HG02840 (cell line): ENCODE measurements around the gene FGF2.
A peak's percentile ranks its signal among the peaks of the same experiment; 100 is the strongest.
"Not testable (repeated sequence)": the region's sequence is repeated elsewhere in the genome, so short reads cannot be mapped to it uniquely, and the experiment has no call there.

Experiments used
- ATAC-seq: cut with Tn5 transposase; IDR thresholded peaks from one replicate; pipeline ENCODE4 v1.9.1; 2021; ENCODE audit warnings: mild to moderate bottlenecking, moderate library complexity, moderate number of reproducible peaks; ENCODE audit not compliant: unreplicated experiment, low FRiP score

Gene FGF2

GRCh38 chr4:122914938-122915337 is 88.3 kb downstream of the FGF2 start:
- no peak for ATAC-seq

DNA sequence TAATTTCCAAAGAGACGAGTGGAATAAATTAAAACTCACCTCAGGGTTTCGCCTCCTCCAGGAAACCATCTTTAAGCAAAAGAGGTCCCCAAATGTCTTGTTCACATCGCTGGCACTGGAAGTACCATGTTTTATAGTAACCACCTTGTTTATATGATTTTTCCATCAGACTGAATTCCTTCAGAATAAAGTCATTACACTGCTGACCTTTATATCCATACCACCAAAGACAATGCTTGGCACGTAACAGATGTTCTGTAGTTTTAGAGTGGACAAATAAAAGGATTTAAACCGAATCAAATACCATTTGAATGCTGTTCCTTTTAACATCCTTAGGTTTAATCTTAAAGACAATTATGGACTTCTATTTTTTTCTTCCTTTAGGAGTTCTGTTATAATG is 91.1 kb downstream of the FGF2 start:
- ATAC-seq: no peak

- no peak for ATAC-seq
Observed at GRCh38 chr4:122920473-122920872, 93.8 kb downstream of the FGF2 start.

GRCh38 chr4:122921300-122921699 is 94.7 kb downstream of the FGF2 start:
- ATAC-seq: no peak

GRCh38 chr4:122921971-122922876 is 95.6 kb downstream of the FGF2 start, which contains the start of gene NUDT6:
Gene NUDT6 (minus strand): TSS chr4:122922597. CDS start chr4:122922572, 25 bp downstream.
- ATAC-seq: peak; percentile 67

DNA sequence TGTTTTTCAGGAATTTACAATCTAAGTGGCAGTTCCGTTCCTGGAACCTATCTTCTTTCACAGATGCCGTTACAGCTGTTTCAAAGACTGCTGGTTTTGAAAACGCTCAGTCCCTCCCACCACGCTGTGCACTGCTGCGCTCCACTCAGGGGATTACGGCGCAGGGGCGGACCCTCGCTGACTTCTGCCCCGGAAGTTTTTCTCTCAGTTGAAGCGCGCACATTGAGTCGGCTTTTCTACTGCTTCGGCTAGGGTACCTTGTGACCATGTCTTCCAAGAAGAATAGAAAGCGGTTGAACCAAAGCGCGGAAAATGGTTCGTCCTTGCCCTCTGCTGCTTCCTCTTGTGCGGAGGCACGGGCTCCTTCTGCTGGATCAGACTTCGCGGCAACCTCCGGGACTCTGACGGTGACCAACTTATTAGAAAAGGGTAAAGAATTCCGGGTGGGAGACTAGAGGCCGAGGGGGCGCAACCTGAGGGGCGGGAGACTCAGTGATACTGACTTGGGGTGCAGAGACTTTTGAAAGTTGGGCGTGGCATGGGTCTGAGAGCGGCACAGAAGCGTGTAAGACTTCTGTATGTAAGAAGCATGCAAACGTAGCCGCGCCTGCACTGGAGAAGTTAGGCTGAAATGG is 96.4 kb downstream of the FGF2 start:
- ATAC-seq: peak; percentile 98

DNA sequence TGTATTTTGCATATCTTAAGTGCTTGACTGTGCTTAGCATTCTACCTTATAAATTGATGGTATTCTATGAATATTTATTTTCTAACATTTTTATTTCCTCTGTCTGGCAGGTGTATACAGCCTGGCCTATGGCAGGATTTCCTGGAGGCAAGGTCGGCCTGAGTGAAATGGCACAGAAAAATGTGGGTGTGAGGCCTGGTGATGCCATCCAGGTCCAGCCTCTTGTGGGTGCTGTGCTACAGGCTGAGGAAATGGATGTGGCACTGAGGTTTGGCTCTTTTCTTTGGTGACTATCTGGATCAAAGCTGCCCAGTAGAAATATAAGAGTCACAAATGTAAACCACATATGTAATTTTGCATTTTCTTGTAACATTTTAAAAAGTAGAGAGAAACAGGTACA is 102.3 kb downstream of the FGF2 start:
- ATAC-seq: no peak

DNA sequence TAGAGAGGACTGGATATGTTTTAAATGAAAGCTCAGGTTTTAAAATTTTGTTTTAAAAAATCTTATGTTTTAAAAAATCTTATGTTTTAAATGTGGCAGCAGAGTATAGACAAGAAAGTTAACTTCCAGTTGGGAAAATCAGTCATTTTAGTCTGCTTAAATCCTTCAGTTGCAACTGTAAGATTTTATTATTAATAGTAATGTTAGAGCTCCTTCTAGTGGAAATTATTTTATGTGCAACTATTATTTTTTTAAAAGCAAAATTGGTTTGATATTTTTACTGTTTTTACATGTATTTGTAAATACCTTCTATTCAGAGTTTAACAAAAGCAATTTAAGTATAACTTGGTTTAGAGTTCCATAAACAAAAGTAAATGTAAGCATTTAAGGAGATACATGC is 104.2 kb downstream of the FGF2 start:
- no peak for ATAC-seq

DNA sequence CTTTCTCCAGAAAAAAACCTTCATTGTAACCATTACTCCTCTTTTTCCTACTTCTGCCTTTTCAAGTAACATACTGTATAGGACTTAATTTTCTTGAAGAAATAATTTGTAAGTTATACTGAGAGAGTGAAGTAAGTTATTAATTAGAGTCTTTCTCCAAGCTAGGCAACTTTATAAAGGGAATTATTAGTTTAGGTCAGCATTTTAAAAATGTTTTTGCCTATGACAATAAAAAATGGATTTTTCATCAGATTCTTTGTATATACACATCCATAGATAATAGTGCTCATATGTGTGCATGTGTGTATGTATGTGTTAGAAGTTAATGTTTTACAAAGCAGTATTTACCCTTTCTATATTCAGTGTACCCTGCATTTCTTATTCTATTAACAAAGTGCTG is 106.1 kb downstream of the FGF2 start:
- no peak for ATAC-seq

DNA sequence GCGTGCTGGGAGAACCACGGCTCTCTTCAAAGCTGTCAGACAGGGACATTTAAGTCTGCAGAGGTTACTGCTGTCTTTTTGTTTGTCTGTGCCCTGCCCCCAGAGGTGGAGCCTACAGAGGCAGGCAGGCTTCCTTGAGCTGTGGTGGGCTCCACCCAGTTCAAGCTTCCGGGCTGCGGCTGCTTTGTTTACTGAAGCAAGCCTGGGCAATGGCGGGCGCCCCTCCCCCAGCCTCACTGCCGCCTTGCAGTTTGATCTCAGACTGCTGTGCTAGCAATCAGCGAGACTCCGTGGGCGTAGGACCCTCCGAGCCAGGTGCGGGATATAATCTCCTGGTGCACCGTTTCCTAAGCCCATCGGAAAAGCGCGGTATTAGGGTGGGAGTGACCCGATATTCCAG is 118.5 kb downstream of the FGF2 start:
- ATAC-seq: not testable (repeated sequence)

DNA sequence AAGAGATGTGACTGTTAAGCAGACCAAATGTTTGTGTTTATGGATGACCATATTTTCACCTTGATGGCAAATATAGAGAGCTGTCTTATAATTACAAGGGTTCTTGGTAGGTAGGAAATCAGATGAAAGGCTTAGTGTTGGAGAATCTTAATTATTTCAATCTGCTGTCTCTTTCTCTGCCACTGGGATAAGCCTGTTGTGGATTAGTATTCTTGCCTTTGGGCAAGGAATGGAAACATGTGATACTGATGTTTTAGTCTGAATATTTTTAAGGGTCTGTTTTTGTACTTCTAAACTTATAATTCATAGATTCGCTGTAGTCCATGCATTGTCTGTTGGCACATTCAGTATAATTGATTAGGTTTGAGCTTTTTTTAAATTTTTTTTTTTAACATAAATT is 119.5 kb downstream of the FGF2 start:
- no peak for ATAC-seq
